Naive thymus-derived CD4-positive, alpha-beta T cell (primary cell): ENCODE results near the gene TMEM134. TPM values are rescaled to one million over a fixed set of nuclear protein-coding genes. Genes with fewer than 3 reads are reported as not detected.

ENCODE experiments used
- ATAC-seq: fragments of 150-1000 bp; cut with Tn5 transposase; 2 replicates; pipeline ENCODE4 v1.10.0; 2021; ENCODE audit warnings: mild to moderate bottlenecking, moderate library complexity
- CTCF ChIA-PET: fragments of 350-600 bp; sonication (Branson Sonifier 250); formaldehyde crosslinking; loops from one replicate; lab custom pipeline; 2021; ENCODE audit warnings: antibody characterized with exemption; lab: Charles Lee
- POLR2A ChIA-PET: fragments of 350-600 bp; sonication (Branson Sonifier 250); formaldehyde crosslinking; loops from one replicate; lab custom pipeline; 2021; ENCODE audit warnings: antibody characterized with exemption, inconsistent platforms; lab: Charles Lee
- DNase-seq, 9 donors: peaks; one replicate each; pipeline versions ENCODE4 v3.0.0 to v3.0.0-alpha.2; 2020 to 2022; ENCODE audit warnings: mixed read lengths in 1 of 9
- H3K27ac ChIP-seq: one replicate; pipeline ENCODE4 v1.7.0; 2013; ENCODE audit warnings: mild to moderate bottlenecking, low read depth, low read length, moderate library complexity
- H3K27me3 ChIP-seq, 2 donors: one replicate each; pipeline ENCODE4 v1.7.0; 2013; ENCODE audit warnings: low read length in 2 of 2, mild to moderate bottlenecking in 2 of 2, moderate library complexity in 2 of 2; ENCODE audit not compliant: control insufficient read depth in 2 of 2, insufficient read depth in 2 of 2
- H3K36me3 ChIP-seq, 3 experiments: 1 replicate in 2 of 3; 2 replicates in 1 of 3; pipeline ENCODE4 v1.7.0; 2013; ENCODE audit warnings: low read length in 3 of 3, mild to moderate bottlenecking in 3 of 3, moderate library complexity in 1 of 3; ENCODE audit not compliant: insufficient read depth in 3 of 3, control insufficient read depth in 2 of 3
- H3K4me1 ChIP-seq, 2 donors: one replicate each; pipeline ENCODE4 v1.7.0; 2013; ENCODE audit warnings: low read length in 2 of 2, mild to moderate bottlenecking in 2 of 2, moderate library complexity in 1 of 2; ENCODE audit not compliant: control insufficient read depth in 2 of 2, insufficient read depth in 2 of 2
- H3K4me3 ChIP-seq: 2 replicates; pipeline ENCODE4 v1.7.0; 2013; ENCODE audit warnings: mild to moderate bottlenecking, low read length
- H3K9me3 ChIP-seq, 3 experiments: 1 replicate in 2 of 3; 2 replicates in 1 of 3; pipeline ENCODE4 v1.7.0; 2013; ENCODE audit warnings: low read length in 3 of 3; ENCODE audit not compliant: control insufficient read depth in 2 of 3
- H3K27ac Mint-ChIP-seq, 9 donors: one replicate each; pipeline ENCODE4 v1.8.0; 2020 to 2022; ENCODE audit warnings: mixed read lengths in 9 of 9, mild to moderate bottlenecking in 8 of 9, moderate library complexity in 5 of 9, inconsistent platforms in 2 of 9
- H3K27me3 Mint-ChIP-seq, 5 donors: one replicate each; pipeline ENCODE4 v1.8.0; 2021 to 2022; ENCODE audit warnings: mixed read lengths in 5 of 5, mild to moderate bottlenecking in 1 of 5
- H3K36me3 Mint-ChIP-seq, 5 donors: one replicate each; pipeline ENCODE4 v1.8.0; 2020 to 2022; ENCODE audit warnings: mixed read lengths in 5 of 5, mild to moderate bottlenecking in 3 of 5, inconsistent platforms in 1 of 5
- H3K4me1 Mint-ChIP-seq, 7 donors: one replicate each; pipeline ENCODE4 v1.8.0; 2020 to 2022; ENCODE audit warnings: mixed read lengths in 7 of 7, mild to moderate bottlenecking in 3 of 7, inconsistent platforms in 1 of 7
- H3K4me3 Mint-ChIP-seq, 10 donors: one replicate each; pipeline ENCODE4 v1.8.0; 2020 to 2022; ENCODE audit warnings: mild to moderate bottlenecking in 10 of 10, mixed read lengths in 10 of 10, moderate library complexity in 6 of 10, inconsistent platforms in 2 of 10
- H3K9me3 Mint-ChIP-seq, 11 donors: one replicate each; pipeline ENCODE4 v1.8.0; 2020 to 2022; ENCODE audit warnings: mixed read lengths in 11 of 11, mild to moderate bottlenecking in 4 of 11, inconsistent platforms in 1 of 11, moderate library complexity in 1 of 11
- intact Hi-C, 2 donors: fragments of 100-400 bp; cut with micrococcal nuclease; formaldehyde crosslinking; loops; one replicate each; pipeline ENCODE4 v1.15.1; 2023
- polyA plus RNA-seq, 2 donors: library from polyadenylated mRNA; unstranded; fragments of 300-500 nt; fragmentation: Illumina TruSeq; gene quantifications; one replicate each; pipeline ENCODE4 v1.2.3, GENCODE V29; 2021
- total RNA-seq, 6 experiments: library from RNA in 5 of 6; stranded (reverse) in 5 of 6; gene quantifications; 1 replicate in 5 of 6; 2 replicates in 1 of 6; pipeline ENCODE4 v1.2.3 and lab custom pipeline; 2021 to 2026

Gene TMEM134
- total and polyA plus RNA-seq, 7 experiments from 2014 or later: 52.4 to 143 (median 88.2) TPM

- no peaks in the 10 kb centered on the region for H3K9me3 Mint-ChIP-seq
- CTCF ChIA-PET: interaction anchor here (1.4 kb wide), 1 partner anchor 17 kb away, joined by 3 read pairs; no protein-coding TSS in a partner anchor
- peaks cover 41 to 80% (median 50%) of the 10 kb centered on the region in 7 donors for H3K4me1 Mint-ChIP-seq
- DNase-seq (no peak), ATAC-seq (no peak)
- Histone ChIP-seq H3K36me3 (no peaks in the 10 kb centered on the region), H3K4me1 (peaks cover 38 to 56% of the 10 kb centered on the region in 2 donors), H3K4me3 (no peak overlapping the region), H3K27me3 (no peaks in the 10 kb centered on the region), H3K27ac (peak overlapping the region; percentile 24), H3K9me3 (no peaks in the 10 kb centered on the region)
- H3K36me3 Mint-ChIP-seq: no peaks in the 10 kb centered on the region
- POLR2A ChIA-PET: interaction anchor here (0.6 to 11.9 kb wide), 11 partner anchors 10 to 51 kb away, joined by 3 to 206 read pairs (median 4); partner anchors contain the start of genes AIP, CABP4, PPP1CA and PTPRCAP
- no peaks in the 10 kb centered on the region for H3K27me3 Mint-ChIP-seq
- intact Hi-C loops: no loop called here
- peak overlapping the region in 6 of 10 donors; percentile 7 to 72 (median 20) for H3K4me3 Mint-ChIP-seq
- peak overlapping the region in 8 of 9 donors; percentile 31 to 99 (median 96) for H3K27ac Mint-ChIP-seq
Measured at GRCh38 chr11:67448220-67448609, 20.8 kb downstream of the TMEM134 start.

GRCh38 chr11:67445515-67445914 lies 23.5 kb downstream of the TMEM134 start:
- ATAC-seq: no peak
- no peaks in the 10 kb centered on the region for H3K9me3 Mint-ChIP-seq
- H3K27me3 Mint-ChIP-seq: no peaks in the 10 kb centered on the region
- peaks cover 38 to 76% of the 10 kb centered on the region in 2 donors for H3K4me1 ChIP-seq
- no peak for DNase-seq
- H3K27ac ChIP-seq: peak overlapping the region; percentile 85
- POLR2A ChIA-PET: interaction anchor here (0.7 to 11.9 kb wide), 9 partner anchors 15 to 43 kb away, joined by 3 to 206 read pairs (median 5); partner anchors contain the start of genes CABP4, PPP1CA, RPS6KB2 and TBC1D10C
- H3K27ac Mint-ChIP-seq: peak overlapping the region; percentile 89 to 99 (median 96)
- peak overlapping the region; percentile 68 to 83 (median 80) for H3K4me3 Mint-ChIP-seq
- no peaks in the 10 kb centered on the region for H3K36me3 ChIP-seq
- CTCF ChIA-PET: interaction anchor here (0.6 to 0.7 kb wide), 2 partner anchors 63 to 1946 kb away, joined by 3 to 6 read pairs; no protein-coding TSS in a partner anchor
- intact Hi-C loops: no loop called here
- H3K4me1 Mint-ChIP-seq: peaks cover 52 to 93% (median 69%) of the 10 kb centered on the region in 7 donors
- H3K27me3 ChIP-seq: no peaks in the 10 kb centered on the region
- H3K9me3 ChIP-seq: no peaks in the 10 kb centered on the region
- peak overlapping the region; percentile 49 for H3K4me3 ChIP-seq
- H3K36me3 Mint-ChIP-seq: peaks cover 0 to 4% (median 0%) of the 10 kb centered on the region in 5 donors

- peak overlapping the region; percentile 84 to 95 (median 90) for H3K27ac Mint-ChIP-seq
- H3K9me3 ChIP-seq: no peaks in the 10 kb centered on the region
- H3K27me3 Mint-ChIP-seq: no peaks in the 10 kb centered on the region
- intact Hi-C loops: loop anchor here in 1 of 2 donors (1.0 kb wide), 2 partner anchors 14 to 27 kb away; partner anchors contain the start of genes RPS6KB2 and TMEM134
- ATAC-seq (no peak), DNase-seq (no peak)
- peaks cover 0 to under 1% (median 0%) of the 10 kb centered on the region in 3 experiments for H3K36me3 ChIP-seq
- ChIA-PET POLR2A (interaction anchor here (0.8 to 11.9 kb wide), 6 partner anchors 9 to 97 kb away, joined by 3 to 206 read pairs (median 7); partner anchors contain the start of genes CABP4, GPR152, RPS6KB2 and TMEM134), CTCF (no interaction called here)
- H3K4me1 ChIP-seq: peaks cover 51 to 77% of the 10 kb centered on the region in 2 donors
- H3K36me3 Mint-ChIP-seq: peaks cover 0 to 27% (median 0%) of the 10 kb centered on the region in 5 donors
- H3K4me3 Mint-ChIP-seq: peak overlapping the region; percentile 55 to 99 (median 63)
- H3K4me1 Mint-ChIP-seq: peaks cover 57 to 87% (median 72%) of the 10 kb centered on the region in 7 donors
- no peak overlapping the region for H3K4me3 ChIP-seq
- peaks cover 0 to 1% (median 0%) of the 10 kb centered on the region in 11 donors for H3K9me3 Mint-ChIP-seq
- H3K27me3 ChIP-seq: no peaks in the 10 kb centered on the region
- peak overlapping the region; percentile 85 for H3K27ac ChIP-seq
Measured at GRCh38 chr11:67442504-67443404, 26.3 kb downstream of the TMEM134 start.

GRCh38 chr11:67441731-67442351 lies 27.2 kb downstream of the TMEM134 start:
- H3K4me3 ChIP-seq: no peak overlapping the region
- intact Hi-C loops: loop anchor here in 1 of 2 donors (1.0 kb wide), 2 partner anchors 14 to 27 kb away; partner anchors contain the start of genes RPS6KB2 and TMEM134
- H3K27ac ChIP-seq: peak overlapping the region; percentile 85
- Mint-ChIP-seq H3K36me3 (peaks cover 0 to 33% (median 0%) of the 10 kb centered on the region in 5 donors), H3K4me1 (peaks cover 53 to 79% (median 66%) of the 10 kb centered on the region in 7 donors), H3K27me3 (no peaks in the 10 kb centered on the region), H3K9me3 (peaks cover 0 to 1% (median 0%) of the 10 kb centered on the region in 11 donors), H3K4me3 (peak overlapping the region; percentile 13 to 99 (median 61)), H3K27ac (peak overlapping the region; percentile 84 to 95 (median 90))
- ChIA-PET CTCF (interaction anchor here (5.9 kb wide), 1 partner anchor 40 kb away, joined by 37 read pairs; the partner anchor contains the start of genes PPP1CA and TBC1D10C), POLR2A (interaction anchor here (0.8 to 31.8 kb wide), 9 partner anchors 10 to 96 kb away, joined by 3 to 1530 read pairs (median 66); partner anchors contain the start of genes AIP, CABP4, CARNS1 and GPR152)
- DNase-seq: peak in 6 of 9 donors; percentile 43 to 61 (median 52)
- H3K27me3 ChIP-seq: no peaks in the 10 kb centered on the region
- H3K36me3 ChIP-seq: peaks cover 0 to 7% (median 0%) of the 10 kb centered on the region in 3 experiments
- ATAC-seq: no peak
- no peaks in the 10 kb centered on the region for H3K9me3 ChIP-seq
- H3K4me1 ChIP-seq: peaks cover 44 to 68% of the 10 kb centered on the region in 2 donors

GRCh38 chr11:67441098-67441563 lies 27.9 kb downstream of the TMEM134 start:
- H3K4me1 ChIP-seq: peaks cover 41 to 64% of the 10 kb centered on the region in 2 donors
- H3K9me3 ChIP-seq: no peaks in the 10 kb centered on the region
- no peaks in the 10 kb centered on the region for H3K27me3 ChIP-seq
- H3K27ac ChIP-seq: peak overlapping the region; percentile 85
- H3K36me3 Mint-ChIP-seq: peaks cover 0 to 39% (median 0%) of the 10 kb centered on the region in 5 donors
- H3K4me1 Mint-ChIP-seq: peaks cover 51 to 79% (median 64%) of the 10 kb centered on the region in 7 donors
- no peaks in the 10 kb centered on the region for H3K27me3 Mint-ChIP-seq
- CTCF ChIA-PET: interaction anchor here (5.9 kb wide), 1 partner anchor 39 kb away, joined by 37 read pairs; the partner anchor contains the start of genes PPP1CA and TBC1D10C
- POLR2A ChIA-PET: interaction anchor here (0.8 to 31.8 kb wide), 12 partner anchors 11 to 95 kb away, joined by 3 to 1530 read pairs (median 29); partner anchors contain the start of genes AIP, CABP4, CARNS1 and GPR152
- ATAC-seq: no peak
- peaks cover 0 to 1% (median 0%) of the 10 kb centered on the region in 11 donors for H3K9me3 Mint-ChIP-seq
- H3K36me3 ChIP-seq: peaks cover 0 to 8% (median 0%) of the 10 kb centered on the region in 3 experiments
- H3K27ac Mint-ChIP-seq: peak overlapping the region; percentile 75 to 97 (median 93)
- peak overlapping the region in 9 of 10 donors; percentile 19 to 99 (median 56) for H3K4me3 Mint-ChIP-seq
- intact Hi-C loops: no loop called here
- no peak overlapping the region for H3K4me3 ChIP-seq
- peak in 2 of 9 donors; percentile 24 to 25 for DNase-seq
